CD4-positive, alpha-beta T cell treated with Interferon alpha-2 for 1 hour (primary cell): ENCODE results near the gene SPOCK1.

Experiments
- DNase-seq, 2 donors: peaks; one replicate each; pipeline ENCODE4 v3.0.0-alpha.2; 2020 to 2022

The SPOCK1 gene

GRCh38 chr5:137142346-137142745 is 356.8 kb downstream of the SPOCK1 start:
- no peak for DNase-seq

DNA sequence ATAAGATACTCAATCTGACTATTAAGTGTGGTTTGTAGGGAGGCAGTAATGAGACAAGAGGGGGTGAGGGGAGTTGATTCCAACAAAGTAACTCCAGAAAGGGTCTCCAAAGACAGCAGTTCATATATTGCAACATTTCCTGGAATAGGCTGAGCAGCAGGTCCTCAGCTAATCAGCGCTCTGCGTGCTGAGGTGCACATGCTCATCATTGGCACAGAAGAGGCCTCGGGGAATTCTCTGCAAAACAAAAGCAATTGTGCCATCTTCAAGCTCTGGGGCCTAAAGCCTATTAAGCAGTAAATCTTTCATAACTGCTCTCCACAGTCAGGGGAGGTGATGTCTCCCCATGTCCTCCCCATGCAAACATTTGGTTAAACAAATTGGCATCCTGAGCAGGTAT is 357.3 kb downstream of the SPOCK1 start:
- no peak for DNase-seq

- no peak for DNase-seq
Observed at GRCh38 chr5:137136991-137137632, 362.0 kb downstream of the SPOCK1 start.

DNA sequence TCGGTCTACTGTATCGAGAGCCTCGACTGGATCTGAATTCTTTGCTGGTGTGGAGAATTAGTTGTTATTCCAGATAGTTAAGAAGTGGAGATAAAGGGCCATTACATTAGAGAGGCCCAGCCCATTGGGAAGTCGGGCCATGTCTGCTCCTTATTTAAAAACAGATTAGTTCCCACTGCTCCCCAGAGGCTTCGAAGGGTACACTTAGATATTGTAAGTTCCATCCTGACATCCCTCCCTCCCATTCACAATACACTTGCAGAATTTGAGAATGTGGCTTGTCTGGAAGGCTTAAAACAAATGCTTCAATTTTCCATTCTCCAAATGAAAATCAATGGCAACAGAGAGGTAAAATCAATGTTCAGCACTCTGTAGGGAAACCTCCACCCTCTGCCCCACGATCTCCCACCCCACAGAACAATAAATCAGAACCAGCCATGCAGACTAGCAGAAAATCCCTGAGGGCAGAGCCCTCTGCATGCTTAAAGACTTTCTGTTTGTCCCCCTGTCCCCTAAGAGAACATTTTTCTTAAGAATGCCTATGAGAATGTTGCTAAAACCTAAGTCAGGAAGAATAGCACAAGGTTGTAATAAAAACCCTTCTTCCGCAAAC is 364.1 kb downstream of the SPOCK1 start:
- no peak for DNase-seq

GRCh38 chr5:137129886-137130680 is 369.0 kb downstream of the SPOCK1 start:
- DNase-seq, result no peak

DNA sequence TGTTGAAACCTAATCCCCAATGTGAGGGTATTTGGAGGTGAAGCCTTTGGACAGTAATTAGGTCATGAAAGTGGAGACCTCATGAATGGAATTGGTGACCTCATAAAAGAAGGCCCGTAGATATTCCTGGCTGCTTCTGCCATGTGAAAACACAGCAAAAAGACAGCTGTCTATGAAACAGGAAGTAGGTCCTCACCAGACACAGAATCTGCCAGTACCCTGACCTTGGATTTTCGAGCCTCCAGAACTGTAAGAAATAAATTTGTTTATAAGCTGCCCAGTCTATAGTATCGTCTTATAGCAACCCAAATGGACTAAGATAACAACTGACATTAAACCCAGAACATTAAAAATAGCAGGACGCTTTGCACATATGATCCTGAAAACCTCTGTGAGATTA is 371.1 kb downstream of the SPOCK1 start:
- DNase-seq, result no peak

GRCh38 chr5:137126829-137127228 is 372.3 kb downstream of the SPOCK1 start:
- DNase-seq, result no peak

- no peak for DNase-seq
Observed at GRCh38 chr5:137122558-137122957, 376.6 kb downstream of the SPOCK1 start.

DNA sequence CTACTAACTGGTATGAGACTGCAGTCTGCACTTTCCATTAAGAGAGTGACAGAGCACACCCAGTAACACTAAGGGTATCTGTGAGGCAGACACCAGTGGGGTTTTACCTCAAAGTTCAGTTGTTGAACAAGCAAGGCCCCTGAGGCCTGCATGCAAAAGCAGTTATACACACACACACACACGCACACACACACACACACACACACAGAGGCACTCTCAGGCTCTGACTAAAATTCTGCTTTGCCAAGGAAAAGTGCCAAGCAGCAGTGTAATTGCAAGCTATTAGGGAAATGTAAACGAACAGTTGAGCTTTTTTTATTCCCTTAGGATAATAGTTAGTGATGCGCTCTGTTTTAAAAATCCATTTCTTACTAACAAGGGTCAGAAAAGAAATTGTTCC is 377.1 kb downstream of the SPOCK1 start:
- no peak for DNase-seq

DNA sequence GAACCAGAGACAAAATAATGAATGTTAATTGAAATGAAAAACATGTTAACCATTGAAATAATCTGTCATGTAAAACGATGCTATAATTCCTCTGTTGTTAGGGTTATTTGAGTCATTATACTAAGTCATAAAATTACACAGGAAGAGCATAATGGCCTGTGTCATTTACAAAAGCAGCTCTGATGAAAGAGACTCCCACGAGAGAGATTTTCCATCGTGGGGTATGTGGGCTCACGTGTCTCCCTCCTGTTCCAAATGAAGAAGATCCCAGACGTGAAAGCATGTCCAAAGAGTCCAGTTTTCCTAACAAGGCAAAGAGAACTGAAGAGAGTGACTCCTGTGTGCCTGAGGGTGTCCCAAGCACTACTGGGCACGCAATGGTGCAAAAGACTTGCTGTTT is 379.8 kb downstream of the SPOCK1 start:
- DNase-seq, result no peak

GRCh38 chr5:137118629-137119028 is 380.5 kb downstream of the SPOCK1 start:
- DNase-seq, result no peak

DNA sequence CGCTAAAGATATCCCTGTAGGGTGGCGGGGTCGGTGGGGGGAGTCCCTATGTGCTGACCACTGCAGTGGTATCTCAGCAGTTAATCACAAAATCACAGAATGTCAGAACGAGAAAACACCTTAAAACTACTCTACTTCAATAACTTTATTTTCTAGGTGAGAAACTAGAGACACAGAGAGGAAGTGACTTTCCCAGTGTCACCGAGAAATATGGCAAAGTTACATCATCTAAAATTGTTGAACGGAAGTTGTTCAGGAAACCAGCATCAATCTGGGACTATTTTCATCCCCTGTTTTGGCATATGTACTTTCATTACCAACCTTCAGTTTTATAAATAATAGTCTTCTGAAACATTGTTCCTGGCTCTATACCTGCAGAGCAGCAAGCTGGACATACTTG is 384.0 kb downstream of the SPOCK1 start:
- no peak for DNase-seq

DNA sequence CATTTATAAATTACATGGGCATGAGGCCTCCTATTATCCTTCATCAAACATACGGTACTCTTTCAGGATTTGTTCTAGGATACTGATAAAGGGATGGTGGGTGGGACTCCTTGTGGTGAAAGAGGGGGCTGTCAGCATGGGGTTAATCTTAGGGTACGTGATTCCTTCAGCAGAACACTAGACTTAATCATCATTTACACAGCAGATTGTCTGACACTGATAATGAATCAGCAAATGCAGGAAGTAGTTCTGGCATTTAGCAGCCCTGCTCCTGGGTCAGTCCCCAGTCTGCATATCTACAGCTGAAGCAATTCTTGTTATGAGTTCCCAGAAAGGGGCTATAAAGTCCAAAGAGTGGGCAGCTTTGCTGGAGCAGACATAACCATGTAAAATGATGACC is 384.6 kb downstream of the SPOCK1 start:
- DNase-seq, result no peak

DNA sequence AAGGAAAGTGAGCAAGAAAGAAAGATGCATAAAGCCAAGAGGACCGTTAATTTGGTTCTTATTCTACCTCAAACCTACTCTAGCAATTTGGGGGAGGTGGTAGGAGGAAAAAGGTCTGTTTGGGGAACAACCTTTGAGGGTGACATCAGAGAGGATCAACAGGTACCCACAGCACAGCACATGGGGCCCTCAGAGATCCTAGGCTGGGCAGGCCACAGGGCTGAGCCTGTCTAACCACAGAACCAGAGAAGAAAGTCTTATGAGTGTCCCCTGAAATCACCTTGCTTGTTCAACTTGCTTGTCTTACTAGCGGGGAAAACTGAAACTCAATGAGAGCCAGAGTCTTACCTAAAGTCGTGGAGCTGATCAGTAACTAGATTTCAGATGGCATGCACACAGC is 385.2 kb downstream of the SPOCK1 start:
- DNase-seq, result no peak

GRCh38 chr5:137113161-137113560 is 386.0 kb downstream of the SPOCK1 start:
- no peak for DNase-seq

- DNase-seq, result no peak
Observed at GRCh38 chr5:137105351-137106035, 393.6 kb downstream of the SPOCK1 start.

DNA sequence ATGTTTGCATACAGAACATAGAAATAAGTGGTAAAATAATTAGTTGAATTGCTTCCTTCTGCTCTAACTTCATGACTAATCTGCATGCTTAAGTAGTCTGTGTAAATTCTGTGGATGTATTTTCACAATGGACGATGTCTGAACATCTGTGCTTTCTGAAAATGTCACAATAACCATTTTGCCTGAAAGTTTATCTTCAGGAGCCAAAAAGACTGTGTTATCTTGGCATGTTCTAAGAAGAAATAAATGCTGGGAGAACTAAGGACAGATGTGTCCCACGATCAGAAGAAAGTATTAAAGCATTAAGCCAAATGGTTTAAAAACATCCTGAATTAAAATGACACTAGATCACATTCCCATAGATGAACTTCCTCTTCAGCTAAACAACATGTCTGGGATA is 397.6 kb downstream of the SPOCK1 start:
- no peak for DNase-seq

- no peak for DNase-seq
Observed at GRCh38 chr5:137099651-137100050, 399.5 kb downstream of the SPOCK1 start.

DNA sequence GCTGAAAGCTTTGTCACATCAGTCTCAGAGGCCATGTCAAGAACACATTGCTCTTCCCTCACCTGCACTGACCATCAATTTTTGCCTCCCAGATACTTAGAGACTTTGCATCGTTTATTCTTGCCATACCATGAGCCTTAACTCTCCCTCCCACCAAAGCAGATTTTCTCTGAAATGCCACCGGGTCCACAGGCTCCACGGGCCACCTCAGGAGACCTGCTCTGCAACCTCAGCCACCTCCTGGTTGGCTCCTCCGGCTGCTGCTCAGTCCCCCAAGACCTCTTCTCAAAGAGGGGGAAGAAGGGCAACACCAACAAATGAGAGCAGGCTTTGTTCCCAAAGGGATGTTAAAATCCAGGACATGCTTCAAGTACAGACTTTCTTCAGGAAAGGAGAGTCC is 400.5 kb downstream of the SPOCK1 start:
- DNase-seq, result no peak

DNA sequence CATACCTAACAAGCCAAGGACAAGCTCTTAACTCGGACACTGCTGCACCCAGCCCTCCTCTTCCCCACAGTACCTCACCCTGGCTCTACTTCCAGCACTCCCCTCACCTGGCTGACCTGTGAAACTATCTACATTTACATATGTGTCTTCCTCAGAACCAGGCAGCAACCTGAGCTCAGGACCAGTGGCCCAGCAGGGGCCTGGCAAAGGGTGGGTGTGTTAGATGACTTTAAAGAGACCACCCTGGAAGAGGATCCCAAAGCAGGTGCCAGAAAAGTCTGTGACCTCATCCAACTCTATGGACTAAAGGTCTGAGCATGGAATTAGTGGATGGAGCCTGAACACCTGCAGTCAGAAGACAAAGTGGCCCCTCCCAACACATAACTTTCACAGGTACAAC is 400.9 kb downstream of the SPOCK1 start:
- no peak for DNase-seq

DNA sequence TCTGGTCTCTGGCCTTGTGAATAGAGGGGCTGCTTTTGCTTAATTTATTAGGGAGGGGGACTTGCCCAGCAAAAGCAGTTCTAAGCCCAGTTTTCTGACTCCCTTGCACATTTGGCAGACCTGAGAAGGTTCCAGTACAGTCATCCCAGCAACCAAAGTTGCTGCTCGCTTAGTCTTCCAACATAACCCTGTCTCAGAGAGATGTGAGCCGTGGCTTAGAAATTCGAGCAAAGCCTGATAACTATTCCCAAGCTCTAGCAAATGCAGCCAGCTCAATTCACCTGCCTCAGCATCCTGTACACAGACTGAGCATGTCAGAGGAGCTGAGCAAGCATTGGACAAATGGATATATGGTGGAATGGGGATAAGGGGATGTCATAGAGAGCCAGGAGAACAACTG is 401.9 kb downstream of the SPOCK1 start:
- DNase-seq, result no peak

- no peak for DNase-seq
Observed at GRCh38 chr5:137096149-137097103, 402.7 kb downstream of the SPOCK1 start.
